Natural killer cell (primary cell): ENCODE results near the gene ABCF2. TPM values are rescaled to one million over a fixed set of nuclear protein-coding genes. Genes with fewer than 3 reads are reported as not detected.

Source experiments
- ATAC-seq, 3 donors: fragments of 150-1000 bp in 2 of 3; fragments of 200-7000 bp in 1 of 3; cut with Tn5 transposase; 1 replicate in 1 of 3; 2 replicates in 2 of 3; pipeline ENCODE4 v1.10.0; 2021; ENCODE audit warnings: mild to moderate bottlenecking in 2 of 3, moderate library complexity in 2 of 3
- DNase-seq, 2 donors: peaks; one replicate each; pipeline versions ENCODE4 v3.0.0 to v3.0.0-alpha.2; 2013 to 2021; ENCODE audit warnings: mixed read lengths in 1 of 2
- H3K27ac ChIP-seq: one replicate; pipeline ENCODE4 v1.5.1; 2013; ENCODE audit warnings: mild to moderate bottlenecking, low read length
- H3K27me3 ChIP-seq: one replicate; pipeline ENCODE4 v1.6.1; 2013; ENCODE audit warnings: low read length; ENCODE audit not compliant: control insufficient read depth, insufficient read depth
- H3K36me3 ChIP-seq: one replicate; pipeline ENCODE4 v1.6.1; 2013; ENCODE audit warnings: low read length; ENCODE audit not compliant: control insufficient read depth, insufficient read depth
- H3K4me1 ChIP-seq: one replicate; pipeline ENCODE4 v1.6.1; 2013; ENCODE audit warnings: low read length; ENCODE audit not compliant: control insufficient read depth, insufficient read depth
- H3K4me3 ChIP-seq: one replicate; pipeline ENCODE4 v1.5.1; 2013; ENCODE audit warnings: low read length
- H3K9me3 ChIP-seq: one replicate; pipeline ENCODE4 v1.6.1; 2013; ENCODE audit warnings: low read length; ENCODE audit not compliant: control insufficient read depth, insufficient read depth
- H3K27ac Mint-ChIP-seq, 2 donors: one replicate each; pipeline ENCODE4 v1.8.0; 2022; ENCODE audit warnings: mild to moderate bottlenecking in 2 of 2, mixed read lengths in 2 of 2, moderate library complexity in 1 of 2
- H3K27me3 Mint-ChIP-seq, 2 donors: one replicate each; pipeline ENCODE4 v1.8.0; 2022; ENCODE audit warnings: low read depth in 2 of 2, mixed read lengths in 2 of 2
- H3K36me3 Mint-ChIP-seq: one replicate; pipeline ENCODE4 v1.8.0; 2022; ENCODE audit warnings: mixed read lengths
- H3K4me1 Mint-ChIP-seq, 2 donors: one replicate each; pipeline ENCODE4 v1.8.0; 2022; ENCODE audit warnings: mixed read lengths in 2 of 2
- H3K4me3 Mint-ChIP-seq: one replicate; pipeline ENCODE4 v1.8.0; 2022; ENCODE audit warnings: mild to moderate bottlenecking, moderate library complexity, mixed read lengths
- H3K9me3 Mint-ChIP-seq, 2 donors: one replicate each; pipeline ENCODE4 v1.8.0; 2022; ENCODE audit warnings: mixed read lengths in 2 of 2
- WGBS: methylation state at CpG from one replicate; pipeline ENCODE4 v1.1.7; 2013; ENCODE audit warnings: missing lambda C conversion rate; ENCODE audit not compliant: insufficient coverage; 5-methylcytosine and 5-hydroxymethylcytosine counted together
- intact Hi-C: fragments of 100-400 bp; cut with micrococcal nuclease; formaldehyde crosslinking; loops from one replicate; pipeline ENCODE4 v1.14.2; 2022
- total RNA-seq, 4 donors: library from RNA; stranded (reverse); fragments of 120-200 nt in 1 of 4; gene quantifications; one replicate each; pipeline versions ENCODE4 v1.2.3 to v1.2.4, GENCODE V29; 2013 to 2022
- TF ChIP-seq, protein P1 (sequence below): fragments of 200-600 bp; IDR thresholded peaks from one replicate; pipeline ENCODE4 v1.8.0; 2022; ENCODE audit warnings: antibody characterized with exemption

The ABCF2 gene
- total RNA-seq, 3 donors from 2014 or later (not counting 1 experiment from before 2014, with no cell fraction given) = 12.1 to 26.1 (median 17.6) TPM

DNA sequence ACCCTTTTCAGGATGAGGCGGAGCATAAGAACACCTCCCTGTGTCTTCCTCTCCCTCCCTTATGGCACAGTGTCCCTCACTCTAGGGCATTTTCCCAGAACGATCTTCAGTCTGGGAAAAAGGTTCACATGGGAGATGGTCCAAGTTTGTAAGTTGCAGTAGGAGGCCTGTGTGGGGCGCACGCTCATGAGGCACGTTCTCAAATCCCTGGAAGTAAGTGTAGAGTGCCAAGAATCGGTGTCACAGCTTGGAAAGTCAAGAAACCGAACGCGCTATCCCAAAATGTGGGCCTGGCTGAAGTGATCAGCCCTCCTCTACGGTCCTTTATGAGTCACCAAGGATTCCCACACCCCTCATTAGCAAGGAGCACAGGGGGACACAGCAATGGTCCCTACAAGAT lies 45.4 kb upstream of the ABCF2 start:
- H3K27me3 ChIP-seq = peaks cover 2% of the 10 kb centered on the region
- peaks cover 47% of the 10 kb centered on the region for H3K4me1 ChIP-seq
- intact Hi-C loops = no loop called here
- H3K4me3 ChIP-seq = no peak overlapping the region
- WGBS = 85% methylated on average over 10 of the region's 10 CpGs
- H3K36me3 ChIP-seq = no peaks in the 10 kb centered on the region
- H3K27ac Mint-ChIP-seq = no peak overlapping the region
- H3K27ac ChIP-seq = no peak overlapping the region
- ATAC-seq (no peak), DNase-seq (no peak)
- H3K4me1 Mint-ChIP-seq = peaks cover 0 to 17% of the 10 kb centered on the region in 2 donors
- no peaks in the 10 kb centered on the region for H3K9me3 Mint-ChIP-seq
- H3K27me3 Mint-ChIP-seq = peaks cover 12 to 19% of the 10 kb centered on the region in 2 donors
- no peaks in the 10 kb centered on the region for H3K36me3 Mint-ChIP-seq
- TF ChIP-seq, protein P1, sequence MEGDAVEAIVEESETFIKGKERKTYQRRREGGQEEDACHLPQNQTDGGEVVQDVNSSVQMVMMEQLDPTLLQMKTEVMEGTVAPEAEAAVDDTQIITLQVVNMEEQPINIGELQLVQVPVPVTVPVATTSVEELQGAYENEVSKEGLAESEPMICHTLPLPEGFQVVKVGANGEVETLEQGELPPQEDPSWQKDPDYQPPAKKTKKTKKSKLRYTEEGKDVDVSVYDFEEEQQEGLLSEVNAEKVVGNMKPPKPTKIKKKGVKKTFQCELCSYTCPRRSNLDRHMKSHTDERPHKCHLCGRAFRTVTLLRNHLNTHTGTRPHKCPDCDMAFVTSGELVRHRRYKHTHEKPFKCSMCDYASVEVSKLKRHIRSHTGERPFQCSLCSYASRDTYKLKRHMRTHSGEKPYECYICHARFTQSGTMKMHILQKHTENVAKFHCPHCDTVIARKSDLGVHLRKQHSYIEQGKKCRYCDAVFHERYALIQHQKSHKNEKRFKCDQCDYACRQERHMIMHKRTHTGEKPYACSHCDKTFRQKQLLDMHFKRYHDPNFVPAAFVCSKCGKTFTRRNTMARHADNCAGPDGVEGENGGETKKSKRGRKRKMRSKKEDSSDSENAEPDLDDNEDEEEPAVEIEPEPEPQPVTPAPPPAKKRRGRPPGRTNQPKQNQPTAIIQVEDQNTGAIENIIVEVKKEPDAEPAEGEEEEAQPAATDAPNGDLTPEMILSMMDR = no peak
- no peak overlapping the region for H3K4me3 Mint-ChIP-seq
- H3K9me3 ChIP-seq = no peaks in the 10 kb centered on the region

DNA sequence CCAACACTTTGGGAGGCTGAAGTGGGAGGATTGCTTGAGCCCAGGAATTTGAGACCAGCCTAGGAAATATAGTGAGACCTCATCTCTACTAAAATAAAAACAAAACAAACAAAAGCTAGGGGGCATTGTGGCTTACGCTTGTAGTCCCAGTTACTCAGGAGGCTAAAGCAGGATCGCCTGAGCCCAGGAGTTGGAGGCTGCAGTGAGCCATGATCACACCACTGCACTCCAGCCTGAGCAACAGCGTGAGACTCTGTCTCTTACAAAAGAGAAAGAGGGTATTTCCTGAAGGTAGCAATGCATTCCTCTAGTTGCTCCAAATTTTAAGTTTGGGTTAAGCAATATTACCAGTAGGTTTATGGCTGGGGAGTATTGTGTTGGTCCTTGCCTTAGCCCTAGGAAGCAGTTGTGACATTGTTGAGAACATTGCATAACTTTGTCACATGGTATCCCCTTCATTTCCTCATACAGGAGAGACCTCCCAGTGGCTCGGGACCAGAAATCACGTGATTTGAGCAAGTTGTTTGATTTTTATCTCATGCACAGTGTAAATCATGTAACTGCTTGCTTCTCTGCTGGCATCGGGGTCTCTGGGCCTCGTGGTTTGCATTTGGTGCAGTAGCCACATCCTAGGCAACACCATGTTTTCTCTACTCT lies 44.8 kb upstream of the ABCF2 start:
- peaks cover 43% of the 10 kb centered on the region for H3K4me1 ChIP-seq
- no peak overlapping the region for H3K4me3 ChIP-seq
- WGBS = 37% methylated on average over 7 of the region's 7 CpGs
- no peaks in the 10 kb centered on the region for H3K36me3 Mint-ChIP-seq
- intact Hi-C loops = no loop called here
- H3K27ac ChIP-seq = no peak overlapping the region
- peaks cover 2% of the 10 kb centered on the region for H3K27me3 ChIP-seq
- H3K9me3 Mint-ChIP-seq = no peaks in the 10 kb centered on the region
- H3K27ac Mint-ChIP-seq = no peak overlapping the region
- H3K4me1 Mint-ChIP-seq = peaks cover 0 to 13% of the 10 kb centered on the region in 2 donors
- H3K36me3 ChIP-seq = no peaks in the 10 kb centered on the region
- H3K9me3 ChIP-seq = no peaks in the 10 kb centered on the region
- DNase-seq (peak in 1 of 2 donors; percentile 50), ATAC-seq (peak in 2 of 3 donors; percentile 37 to 43)
- TF ChIP-seq, protein P1 = no peak
- H3K27me3 Mint-ChIP-seq = peaks cover 12 to 19% of the 10 kb centered on the region in 2 donors
- no peak overlapping the region for H3K4me3 Mint-ChIP-seq

DNA sequence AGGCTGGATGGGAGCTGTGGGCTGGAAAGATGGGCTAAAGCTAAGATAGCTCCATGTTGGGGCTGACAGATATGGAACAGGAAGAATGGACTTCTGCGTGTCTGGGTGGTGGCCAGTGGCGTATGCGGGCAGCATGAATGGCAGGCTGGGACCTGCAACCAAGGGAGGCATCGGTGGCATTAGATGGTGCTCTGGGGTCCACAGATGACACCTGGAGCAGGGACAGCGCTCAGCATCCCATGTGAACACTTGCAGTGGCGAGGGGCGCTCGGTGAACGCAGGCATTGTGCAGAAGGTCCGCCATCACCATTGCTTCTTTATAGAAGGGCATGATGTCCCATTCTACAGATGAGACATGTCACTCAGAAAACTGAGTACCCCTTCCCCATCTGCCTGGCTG lies 42.5 kb upstream of the ABCF2 start:
- Histone ChIP-seq H3K27ac (no peak overlapping the region), H3K36me3 (no peaks in the 10 kb centered on the region), H3K9me3 (no peaks in the 10 kb centered on the region), H3K27me3 (peaks cover 2% of the 10 kb centered on the region), H3K4me1 (peaks cover 24% of the 10 kb centered on the region), H3K4me3 (no peak overlapping the region)
- WGBS = 96% methylated on average over 10 of the region's 10 CpGs
- intact Hi-C loops = no loop called here
- H3K4me1 Mint-ChIP-seq = no peaks in the 10 kb centered on the region
- DNase-seq (no peak), ATAC-seq (no peak)
- H3K36me3 Mint-ChIP-seq = no peaks in the 10 kb centered on the region
- peaks cover 4 to 5% of the 10 kb centered on the region in 2 donors for H3K27me3 Mint-ChIP-seq
- no peaks in the 10 kb centered on the region for H3K9me3 Mint-ChIP-seq
- TF ChIP-seq, protein P1 = no peak
- no peak overlapping the region for H3K27ac Mint-ChIP-seq
- H3K4me3 Mint-ChIP-seq = no peak overlapping the region
